GM19023 (cell line): ENCODE data around the gene B3GAT1.
"Not testable (repeated sequence)": the region's sequence is repeated elsewhere in the genome, so short reads cannot be mapped to it uniquely, and the experiment has no call there.

Experiments used
- ATAC-seq: cut with Tn5 transposase; IDR thresholded peaks from one replicate; pipeline ENCODE4 v1.9.1; 2021; ENCODE audit warnings: mild to moderate bottlenecking, moderate library complexity; ENCODE audit not compliant: unreplicated experiment

Gene B3GAT1

GRCh38 chr11:134358165-134358855 lies 53.7 kb downstream of the B3GAT1 start:
- ATAC-seq, result no peak

GRCh38 chr11:134357545-134357839 lies 54.5 kb downstream of the B3GAT1 start:
- no peak for ATAC-seq

- no peak for ATAC-seq
Observed at GRCh38 chr11:134356656-134357544, 55.1 kb downstream of the B3GAT1 start.

GRCh38 chr11:134355656-134356055 lies 56.4 kb downstream of the B3GAT1 start:
- ATAC-seq, result no peak

- ATAC-seq, result no peak
Observed at GRCh38 chr11:134355136-134355535, 56.9 kb downstream of the B3GAT1 start.

- ATAC-seq, result no peak
Observed at GRCh38 chr11:134352111-134352510, 59.9 kb downstream of the B3GAT1 start.

GRCh38 chr11:134350381-134350780 lies 61.7 kb downstream of the B3GAT1 start:
- no peak for ATAC-seq

GRCh38 chr11:134349802-134350355 lies 62.2 kb downstream of the B3GAT1 start:
- ATAC-seq, result no peak

- ATAC-seq, result no peak
Observed at GRCh38 chr11:134349109-134349801, 62.8 kb downstream of the B3GAT1 start.

- no peak for ATAC-seq
Observed at GRCh38 chr11:134347441-134347840, 64.6 kb downstream of the B3GAT1 start.

- no peak for ATAC-seq
Observed at GRCh38 chr11:134346976-134347350, 65.1 kb downstream of the B3GAT1 start.

- no peak for ATAC-seq
Observed at GRCh38 chr11:134346101-134346975, 65.7 kb downstream of the B3GAT1 start.

- ATAC-seq, result no peak
Observed at GRCh38 chr11:134345237-134345550, 66.8 kb downstream of the B3GAT1 start.

GRCh38 chr11:134344497-134345236 lies 67.4 kb downstream of the B3GAT1 start:
- not testable (repeated sequence) for ATAC-seq

- no peak for ATAC-seq
Observed at GRCh38 chr11:134343646-134344045, 68.4 kb downstream of the B3GAT1 start.

GRCh38 chr11:134342572-134343340 lies 69.3 kb downstream of the B3GAT1 start:
- no peak for ATAC-seq

- no peak for ATAC-seq
Observed at GRCh38 chr11:134341805-134342571, 70.1 kb downstream of the B3GAT1 start.

- no peak for ATAC-seq
Observed at GRCh38 chr11:134340354-134340964, 71.6 kb downstream of the B3GAT1 start.
